Fibroblast of peridontal ligament (primary cell): Measurements from ENCODE around the gene DMC1.
A peak's percentile ranks its signal among the peaks of the same experiment; 100 is the strongest.
"Not testable (repeated sequence)": the region's sequence is repeated elsewhere in the genome, so short reads cannot be mapped to it uniquely, and the experiment has no call there.

Experiments
- DNase-seq: peaks from one replicate; pipeline ENCODE4 v3.0.0-alpha.2; 2010; ENCODE audit errors: extremely low read depth

The DMC1 gene, protein sequence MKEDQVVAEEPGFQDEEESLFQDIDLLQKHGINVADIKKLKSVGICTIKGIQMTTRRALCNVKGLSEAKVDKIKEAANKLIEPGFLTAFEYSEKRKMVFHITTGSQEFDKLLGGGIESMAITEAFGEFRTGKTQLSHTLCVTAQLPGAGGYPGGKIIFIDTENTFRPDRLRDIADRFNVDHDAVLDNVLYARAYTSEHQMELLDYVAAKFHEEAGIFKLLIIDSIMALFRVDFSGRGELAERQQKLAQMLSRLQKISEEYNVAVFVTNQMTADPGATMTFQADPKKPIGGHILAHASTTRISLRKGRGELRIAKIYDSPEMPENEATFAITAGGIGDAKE

DNA sequence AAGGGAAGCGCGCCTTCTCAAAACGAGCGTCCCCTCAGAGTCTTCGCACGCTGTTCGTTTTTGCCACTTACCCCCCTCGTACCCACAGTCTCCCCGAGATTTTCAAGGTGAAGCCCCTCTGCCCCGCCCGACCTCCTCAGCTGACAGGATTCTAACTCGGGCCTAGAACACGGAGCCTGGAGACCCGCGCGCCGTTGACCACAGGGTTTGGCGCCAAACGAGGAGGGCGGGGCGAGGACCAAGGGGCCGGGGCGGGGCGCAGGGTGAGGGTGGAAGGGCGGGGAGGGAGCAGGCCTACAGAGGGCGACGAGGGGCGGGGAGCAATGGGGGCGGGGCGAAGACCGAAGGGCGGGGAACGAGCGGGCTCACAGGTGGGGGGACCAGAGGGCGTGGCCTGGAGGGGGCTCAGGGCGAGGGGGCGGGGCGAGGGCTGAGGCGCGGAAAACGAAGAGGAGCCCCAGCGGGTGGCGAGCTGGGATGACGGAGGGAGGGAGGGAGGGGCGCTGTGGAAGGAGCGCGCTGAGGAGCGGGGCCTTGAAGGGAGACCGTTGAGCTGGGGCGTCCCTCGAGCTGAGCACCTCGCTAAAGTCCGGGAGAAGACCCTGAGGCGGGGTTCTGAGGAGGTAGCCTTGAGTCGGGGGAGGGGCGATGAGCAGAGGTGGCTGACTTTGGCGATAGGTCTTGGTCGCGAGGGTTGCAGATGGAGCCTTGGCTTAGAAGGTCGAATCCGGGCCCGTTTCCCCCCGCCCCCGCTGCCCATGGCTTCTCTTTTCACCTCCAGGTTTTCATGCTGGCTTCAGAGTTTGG, at the start of gene DMC1:
DMC1 (minus strand) TSS at position 212 of the 807 bp plus-strand sequence. CDS start 1,927 bp downstream, outside the sequence.
- DNase-seq = peak; percentile 78

DNA sequence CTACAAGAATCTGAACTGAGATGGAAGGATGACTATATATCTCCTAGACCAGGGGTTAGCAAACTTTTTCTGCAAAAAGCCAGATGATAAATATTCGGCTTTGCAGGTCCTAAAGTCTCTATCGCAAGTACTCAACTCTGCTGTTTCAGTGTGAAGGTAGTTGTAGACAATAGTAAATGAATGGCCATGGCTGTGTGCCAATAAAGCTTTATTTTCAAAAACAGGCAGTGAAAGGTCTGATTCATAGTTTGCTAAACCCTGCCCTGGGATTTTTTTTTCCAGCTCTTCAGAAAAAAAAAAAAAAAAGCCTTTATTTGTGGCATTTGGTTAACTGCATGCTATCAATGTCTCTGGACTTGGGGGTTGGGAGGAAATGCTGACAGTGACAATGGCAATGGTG, 48.7 kb upstream of the DMC1 start:
- peak; percentile 2 for DNase-seq

DNA sequence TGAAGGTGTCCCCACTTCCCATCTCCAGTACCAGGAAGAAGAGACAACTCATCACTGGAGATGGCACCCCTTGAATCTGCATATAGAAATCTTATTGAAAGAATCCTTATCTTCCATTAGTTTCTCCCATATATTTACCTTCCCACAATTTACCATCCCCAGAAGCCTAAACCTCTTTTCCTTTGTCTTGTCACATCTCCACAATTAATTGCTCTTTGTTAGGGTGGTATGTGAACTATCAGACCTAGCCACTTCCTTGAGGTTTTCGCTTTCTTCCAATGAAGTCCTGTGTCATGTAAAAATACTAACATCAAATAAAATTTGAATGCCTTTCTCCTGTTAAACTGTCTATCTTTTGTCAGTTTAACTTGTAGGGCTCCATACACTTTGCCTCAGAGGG, 48.3 kb upstream of the DMC1 start:
- DNase-seq = no peak

DNA sequence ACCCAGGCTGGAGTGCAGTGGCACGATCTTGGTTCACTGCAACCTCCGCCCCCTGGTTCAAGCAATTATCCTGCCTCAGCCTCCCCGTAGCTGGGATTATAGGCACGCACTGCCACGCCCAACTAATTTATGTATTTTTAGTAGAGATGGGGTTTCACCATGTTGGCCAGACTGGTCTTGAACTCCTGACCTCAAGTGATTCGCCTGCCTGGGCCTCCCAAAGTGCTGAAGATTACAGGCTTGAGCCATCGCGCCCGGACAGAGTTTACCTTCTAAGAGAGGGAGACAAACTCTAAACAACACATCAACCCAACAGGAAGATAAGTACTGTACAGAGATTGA, 45.1 kb upstream of the DMC1 start:
- DNase-seq = not testable (repeated sequence)

DNA sequence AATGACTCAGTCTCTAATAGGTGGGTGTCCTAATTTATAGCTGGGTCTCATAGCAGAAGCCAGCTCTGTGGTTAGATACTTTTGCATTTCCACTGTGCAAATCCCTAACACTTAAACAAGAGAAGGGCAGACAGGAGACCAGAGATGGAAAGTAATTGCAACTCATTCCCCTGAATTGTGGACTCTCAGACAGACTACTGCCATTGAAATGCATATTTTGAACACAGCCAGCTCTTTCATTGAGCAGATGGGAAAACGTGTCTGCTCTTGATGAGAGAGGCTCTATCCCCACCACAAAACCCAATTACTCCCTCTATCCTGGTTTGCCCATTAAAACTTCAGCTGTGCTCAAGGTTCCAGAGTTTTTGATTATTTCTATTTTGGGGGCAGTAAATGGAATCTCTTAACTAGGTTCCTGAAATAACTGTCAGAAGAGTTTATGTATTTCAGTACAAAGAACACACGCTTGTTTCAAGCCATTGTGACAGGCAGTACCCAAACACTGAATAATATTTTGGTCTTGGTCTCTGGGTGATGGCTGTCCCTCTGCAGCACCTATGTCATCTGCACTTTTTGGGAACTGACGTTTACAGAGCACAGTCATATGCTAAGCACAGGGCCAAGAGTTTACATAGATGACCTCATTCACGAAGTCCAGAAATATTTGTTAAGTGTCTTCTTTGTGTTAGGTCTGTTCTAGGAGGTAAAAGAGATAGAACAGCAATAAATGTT, 44.5 kb upstream of the DMC1 start:
- DNase-seq = peak; percentile 11

DNA sequence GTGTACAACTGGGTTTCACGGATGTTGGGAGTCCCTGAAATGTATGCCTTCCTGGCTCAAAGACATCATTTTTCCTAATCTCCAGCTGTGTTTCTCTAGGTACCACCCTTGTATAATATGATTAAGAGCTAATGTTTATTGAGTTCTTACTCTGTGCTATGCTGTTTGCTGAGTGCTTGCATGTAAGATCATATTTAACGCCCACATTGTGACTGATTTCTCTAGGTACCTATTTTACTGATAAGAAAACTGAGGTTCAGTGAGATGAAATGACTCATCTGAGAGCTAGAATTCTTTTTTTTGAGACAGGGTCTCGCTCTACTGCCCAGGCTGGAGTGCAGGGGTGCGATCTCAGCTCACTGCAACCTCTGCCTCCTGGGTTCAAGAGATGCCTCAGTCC, 43.6 kb upstream of the DMC1 start:
- DNase-seq = no peak

DNA sequence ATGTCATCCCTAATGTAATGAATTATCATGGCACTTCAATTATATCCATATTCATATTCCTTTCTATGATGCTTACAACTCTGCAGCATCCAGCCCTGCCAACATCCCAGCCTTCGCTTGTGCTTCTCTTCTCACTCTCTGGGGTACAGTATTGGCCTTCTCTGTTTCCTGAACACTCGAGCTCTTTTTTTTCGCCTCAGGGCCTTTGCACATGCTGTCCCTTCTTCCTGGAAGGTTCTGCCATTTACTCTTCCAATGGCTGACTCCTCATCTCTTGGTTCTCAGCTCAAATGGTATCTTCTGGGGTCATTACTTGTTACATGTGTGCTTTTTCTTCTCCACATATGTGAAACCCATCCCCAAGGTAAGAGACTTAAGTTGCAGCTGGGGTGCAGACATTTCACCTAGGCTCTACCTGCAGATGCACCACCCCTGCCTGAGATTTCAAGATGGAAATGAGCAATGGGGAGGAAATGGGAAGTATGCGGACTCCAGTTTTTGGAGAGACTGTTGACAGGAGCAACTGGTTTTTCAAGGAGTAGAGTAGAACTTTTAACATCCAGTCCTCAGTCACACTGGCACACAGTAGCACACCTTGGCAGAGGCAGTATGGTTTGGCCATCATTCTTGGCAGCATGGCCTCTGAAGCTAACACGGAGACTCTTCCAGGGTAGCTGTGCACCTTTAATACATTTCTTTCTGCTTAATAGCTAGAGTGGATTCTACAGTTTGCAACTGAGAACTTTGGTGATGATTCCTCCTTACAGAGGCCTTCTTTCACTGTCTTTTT, 42.4 kb upstream of the DMC1 start:
- DNase-seq = no peak

DNA sequence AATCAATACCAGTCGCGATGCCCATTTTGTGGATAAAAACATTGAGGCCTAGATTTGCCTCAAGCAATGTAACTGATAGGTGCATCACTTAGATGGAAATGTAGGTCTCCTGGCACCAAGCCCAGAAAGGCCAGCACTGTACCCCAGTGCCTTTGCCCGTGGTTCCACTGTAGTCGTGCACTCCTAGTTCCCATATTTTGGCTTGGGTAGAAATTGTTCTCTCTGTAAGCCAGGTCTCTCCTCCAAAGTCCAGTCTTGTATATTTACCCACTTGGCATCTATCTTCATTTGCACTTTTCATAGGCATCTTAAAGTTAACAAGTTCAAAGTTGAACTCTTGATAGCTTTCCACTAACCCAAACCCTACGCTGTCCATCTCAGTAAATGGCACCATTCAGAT, 41.6 kb upstream of the DMC1 start:
- no peak for DNase-seq

DNA sequence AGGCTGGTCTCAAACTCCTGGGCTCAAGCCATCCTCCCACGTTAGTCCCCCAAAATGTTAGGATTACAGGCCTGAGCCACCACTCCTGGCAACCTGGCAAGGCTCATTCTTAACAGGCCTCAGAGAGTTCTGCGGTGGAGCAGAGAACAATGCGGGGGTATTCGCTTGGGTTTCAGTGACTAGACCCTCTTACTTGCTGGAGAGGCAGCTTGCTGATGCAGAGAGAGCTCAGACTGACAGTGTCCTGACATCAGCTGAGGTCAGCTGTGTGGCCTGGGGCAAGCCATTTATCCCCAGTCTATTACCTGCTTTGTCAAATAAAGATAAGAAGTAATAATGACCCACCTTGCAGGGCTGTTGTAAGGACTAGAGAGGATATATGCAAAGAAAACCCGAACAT, 40.3 kb upstream of the DMC1 start:
- DNase-seq = no peak

DNA sequence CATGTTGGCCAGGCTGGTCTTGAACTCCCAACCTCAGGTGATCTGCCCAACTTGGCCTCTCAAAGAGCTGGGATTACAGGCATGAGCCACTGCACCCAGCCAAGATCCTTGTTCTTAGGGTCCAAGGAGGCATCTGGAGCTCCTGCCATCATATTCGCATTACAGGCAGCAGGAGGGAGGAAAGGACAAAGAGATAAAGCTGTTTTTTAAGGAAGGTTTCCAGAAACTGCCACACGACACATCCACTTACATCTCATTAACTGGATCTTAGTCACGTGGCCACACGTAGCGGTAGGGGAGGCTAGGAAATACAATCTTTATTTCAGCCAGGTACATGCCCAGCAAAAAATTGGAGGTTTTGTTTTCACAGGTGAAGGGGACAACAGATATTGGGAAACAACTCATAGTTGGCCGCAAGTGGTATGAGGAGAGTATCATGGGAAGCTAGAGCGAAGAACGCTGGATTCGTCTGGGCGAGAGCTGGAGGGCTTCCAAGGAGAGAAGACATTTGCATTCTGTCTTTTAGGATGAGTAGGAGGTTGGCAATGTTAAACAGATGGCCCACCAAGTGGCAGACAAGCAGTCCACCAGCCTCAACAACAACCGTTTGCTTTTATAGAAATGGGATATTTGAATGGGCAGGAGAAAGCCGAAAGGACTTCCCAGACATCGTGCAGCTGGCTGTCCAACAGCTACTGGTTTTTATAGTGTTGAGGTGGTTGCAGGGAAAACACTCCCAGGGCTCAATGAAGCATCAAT, 39.2 kb upstream of the DMC1 start:
- no peak for DNase-seq

DNA sequence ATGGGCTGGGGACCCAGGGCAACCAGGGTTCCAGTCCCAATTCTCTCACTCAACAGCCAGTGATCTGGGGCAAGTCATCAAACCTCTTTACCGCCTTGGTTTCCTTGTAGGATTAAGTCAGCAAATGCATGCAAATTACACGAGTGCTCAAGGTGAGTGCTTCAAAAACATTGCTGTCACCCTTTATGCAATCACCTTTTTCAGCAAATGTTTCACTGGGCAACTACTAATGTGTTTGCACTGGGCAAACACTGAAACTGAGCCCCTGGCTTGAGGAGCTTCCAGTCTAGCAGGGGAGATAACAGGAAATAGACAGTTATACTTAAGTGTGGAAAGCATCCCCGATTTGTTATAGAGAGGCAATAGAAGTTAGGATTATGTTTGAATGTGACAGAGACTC, 37.7 kb upstream of the DMC1 start:
- DNase-seq = no peak

DNA sequence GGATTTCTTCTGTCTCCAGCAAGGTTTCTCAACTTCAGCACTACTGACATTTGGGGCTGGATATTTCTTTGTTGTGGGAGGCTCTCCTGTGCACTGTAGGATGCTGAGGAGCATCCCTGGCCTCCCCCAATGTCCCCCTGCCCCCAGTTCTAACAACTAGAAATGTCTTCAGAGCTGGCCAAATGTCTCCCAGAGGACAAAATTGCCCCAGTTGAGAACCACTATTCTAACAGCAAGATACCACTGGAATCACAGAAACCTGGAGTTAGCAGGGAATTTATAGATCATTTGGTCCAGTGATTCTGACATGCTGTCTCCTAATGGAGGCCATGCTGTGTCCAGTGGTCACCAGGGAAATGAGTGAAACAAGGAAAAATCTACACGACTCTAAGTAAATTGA, 32.2 kb upstream of the DMC1 start:
- DNase-seq = no peak

DNA sequence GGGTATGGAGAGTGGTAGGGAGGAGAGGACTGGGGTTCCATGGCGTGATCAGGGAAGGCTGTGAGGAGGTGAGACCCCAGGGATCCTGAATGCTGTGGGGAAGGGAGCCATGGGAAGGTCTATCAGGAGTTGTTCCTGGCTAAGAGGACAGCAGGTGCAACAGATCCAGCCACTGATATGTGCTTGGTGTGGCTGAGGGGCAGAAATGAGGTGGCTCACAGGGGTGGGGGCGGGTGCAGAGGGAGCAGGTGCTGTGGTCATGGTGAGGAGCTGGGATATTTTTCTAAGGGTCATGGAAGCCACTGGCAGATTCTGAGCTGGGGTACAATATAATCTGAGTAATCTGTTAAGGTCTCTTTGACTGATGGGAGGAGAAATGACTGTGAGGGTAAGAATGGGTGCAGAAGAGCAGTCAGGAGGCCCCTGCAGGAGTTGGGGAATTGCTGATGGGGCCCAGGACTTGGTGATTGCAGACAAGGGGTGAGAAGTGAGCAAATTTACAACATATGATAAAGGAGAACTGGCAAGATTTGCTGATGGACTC, 31.3 kb upstream of the DMC1 start:
- DNase-seq = no peak

DNA sequence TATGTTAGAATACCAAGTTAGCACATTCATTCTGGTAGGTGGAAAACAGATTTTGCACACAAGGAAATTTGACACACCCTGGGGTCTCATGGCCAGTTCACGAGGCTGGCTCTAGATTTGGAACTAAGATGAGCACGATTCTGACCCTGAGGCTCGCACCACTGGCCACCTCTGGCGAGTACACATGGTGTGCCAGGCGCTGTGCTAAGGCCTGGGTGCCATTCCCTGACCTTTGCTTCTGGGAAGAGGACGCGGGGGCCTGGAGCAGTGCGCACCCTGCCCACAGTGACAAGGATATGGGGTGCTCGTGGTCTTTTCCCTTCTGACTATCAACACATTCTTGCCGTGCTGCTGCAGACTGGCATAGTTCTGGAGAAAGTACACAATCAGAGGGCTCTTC, 29.5 kb upstream of the DMC1 start:
- no peak for DNase-seq

DNA sequence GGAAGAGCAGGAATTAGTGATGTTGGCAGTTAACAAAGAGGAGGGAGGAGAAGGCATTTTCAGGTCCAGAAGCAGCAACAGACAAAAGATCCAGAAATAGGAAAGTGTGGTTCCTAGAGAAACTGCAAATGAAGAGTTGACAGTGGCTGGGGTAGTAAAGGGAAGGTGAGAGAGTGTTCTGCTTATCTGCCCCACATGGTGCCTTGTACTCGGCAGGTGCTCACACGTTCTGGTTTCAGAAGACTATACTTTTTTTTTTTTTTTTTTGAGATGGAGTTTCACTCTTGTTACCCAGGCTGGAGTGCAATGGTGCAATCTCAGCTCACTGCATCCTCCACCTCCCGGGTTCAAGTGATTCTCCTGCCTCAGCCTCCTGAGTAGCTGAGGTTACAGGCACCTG, 12.9 kb upstream of the DMC1 start:
- not testable (repeated sequence) for DNase-seq

DNA sequence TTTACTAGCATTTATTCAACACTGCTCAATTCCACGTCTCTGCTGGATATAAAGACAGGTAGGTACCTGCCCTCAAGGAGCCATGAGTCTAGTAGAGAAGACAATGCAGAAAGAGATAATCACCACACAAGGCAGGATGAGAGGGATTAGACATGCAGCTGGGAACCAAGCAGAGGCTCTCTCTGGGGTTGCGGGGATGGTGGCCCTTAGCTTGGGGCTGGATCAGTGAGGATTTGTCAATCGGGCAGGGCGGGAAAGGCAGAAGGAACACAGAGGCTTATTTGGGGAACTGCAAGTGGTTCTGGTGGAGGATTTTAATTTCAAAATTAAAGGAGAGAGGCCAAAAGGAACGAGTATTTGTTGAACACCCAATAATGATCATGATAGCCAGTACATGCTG, 8.5 kb upstream of the DMC1 start:
- no peak for DNase-seq

DNA sequence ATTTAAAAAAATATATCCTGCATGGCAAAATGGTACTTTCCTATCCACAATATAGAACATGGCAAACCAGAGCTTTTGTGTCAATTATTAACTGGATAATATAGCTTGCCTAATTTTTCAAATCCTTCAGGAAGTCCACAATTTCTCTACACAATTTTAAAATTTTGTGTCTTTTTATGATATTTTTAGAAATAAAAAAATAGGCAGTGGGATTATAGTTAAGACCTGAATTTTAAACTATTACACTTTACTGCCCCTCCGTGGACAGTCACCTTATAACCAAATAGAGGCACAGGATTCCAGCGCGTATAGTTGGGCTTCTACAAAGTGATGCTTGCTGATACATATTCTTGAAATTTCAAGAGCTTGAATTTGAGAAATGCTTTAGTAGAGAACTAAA, 2.1 kb upstream of the DMC1 start:
- DNase-seq = peak; percentile 80

DNA sequence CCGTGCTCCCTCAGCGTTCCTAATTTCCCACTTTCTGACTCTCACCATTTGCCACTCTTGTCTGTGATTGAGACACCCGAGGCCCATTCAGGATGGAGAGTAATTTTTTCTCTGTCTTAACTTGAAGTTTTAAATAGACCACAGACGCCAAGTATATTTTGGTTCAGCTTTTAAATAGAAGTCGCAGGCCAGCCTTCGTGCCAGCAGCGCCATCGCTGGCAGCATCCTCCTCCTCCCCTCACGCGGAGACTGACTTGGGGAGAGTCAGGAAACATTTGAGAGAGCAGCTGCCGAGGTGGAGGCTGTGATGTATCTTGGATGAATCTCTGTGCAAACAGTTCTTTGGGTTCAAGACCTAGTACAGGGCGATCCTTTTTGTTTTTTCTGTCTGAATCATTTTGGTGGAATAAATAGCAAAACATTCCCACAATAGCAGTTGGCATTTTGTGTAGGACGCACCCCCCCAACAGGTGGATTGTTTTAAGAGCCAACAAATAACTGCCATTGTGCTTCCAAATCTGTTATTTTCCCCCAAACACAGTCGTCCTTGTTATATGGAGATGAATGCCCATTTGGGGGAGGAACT, 889 bp upstream of the DMC1 start:
- DNase-seq = peak; percentile 50

DNA sequence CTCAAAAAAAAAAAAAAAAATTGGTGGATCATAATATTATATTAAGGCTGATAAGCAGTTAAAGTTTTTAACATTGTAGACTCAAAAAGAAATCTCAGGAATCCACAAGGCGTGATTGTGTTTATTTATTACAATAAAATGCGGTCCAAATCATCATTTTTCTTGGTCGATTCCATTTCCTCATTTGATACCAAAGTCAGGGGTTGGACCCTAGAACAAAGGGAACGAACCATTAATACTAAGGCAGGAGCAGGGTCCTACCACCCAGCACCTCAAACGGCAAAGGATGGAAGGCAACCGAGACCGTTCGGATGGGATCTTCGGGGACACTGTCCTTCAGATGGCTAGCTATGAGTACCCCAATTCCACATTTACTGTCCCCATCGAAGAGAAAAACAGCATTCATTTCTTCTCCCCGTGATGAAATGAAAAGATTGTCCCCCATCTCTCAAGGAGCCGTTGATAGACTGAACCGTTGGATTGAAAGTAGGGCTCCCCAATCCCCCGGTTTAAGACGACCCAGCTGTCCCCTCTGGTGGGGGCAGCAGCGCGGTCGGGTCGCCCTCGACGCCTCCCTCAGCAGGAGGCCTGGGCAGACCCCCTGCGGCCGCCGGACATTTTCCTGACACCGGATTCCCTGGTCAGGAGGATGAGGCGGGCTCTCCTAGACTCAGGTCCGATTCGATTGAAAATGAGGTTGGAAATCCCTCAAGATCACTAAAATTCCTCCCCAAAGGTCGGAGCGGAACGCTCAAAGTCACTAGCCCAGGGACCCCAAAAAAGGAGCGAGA, 607 bp downstream of the DMC1 start:
- DNase-seq = no peak
